Measurements from ENCODE around the gene CERS1.

- TF ChIP-seq POLR2A (IDR thresholded peaks at IDR 0.05) = no peak
- TF ChIP-seq, protein P1, sequence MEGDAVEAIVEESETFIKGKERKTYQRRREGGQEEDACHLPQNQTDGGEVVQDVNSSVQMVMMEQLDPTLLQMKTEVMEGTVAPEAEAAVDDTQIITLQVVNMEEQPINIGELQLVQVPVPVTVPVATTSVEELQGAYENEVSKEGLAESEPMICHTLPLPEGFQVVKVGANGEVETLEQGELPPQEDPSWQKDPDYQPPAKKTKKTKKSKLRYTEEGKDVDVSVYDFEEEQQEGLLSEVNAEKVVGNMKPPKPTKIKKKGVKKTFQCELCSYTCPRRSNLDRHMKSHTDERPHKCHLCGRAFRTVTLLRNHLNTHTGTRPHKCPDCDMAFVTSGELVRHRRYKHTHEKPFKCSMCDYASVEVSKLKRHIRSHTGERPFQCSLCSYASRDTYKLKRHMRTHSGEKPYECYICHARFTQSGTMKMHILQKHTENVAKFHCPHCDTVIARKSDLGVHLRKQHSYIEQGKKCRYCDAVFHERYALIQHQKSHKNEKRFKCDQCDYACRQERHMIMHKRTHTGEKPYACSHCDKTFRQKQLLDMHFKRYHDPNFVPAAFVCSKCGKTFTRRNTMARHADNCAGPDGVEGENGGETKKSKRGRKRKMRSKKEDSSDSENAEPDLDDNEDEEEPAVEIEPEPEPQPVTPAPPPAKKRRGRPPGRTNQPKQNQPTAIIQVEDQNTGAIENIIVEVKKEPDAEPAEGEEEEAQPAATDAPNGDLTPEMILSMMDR (IDR thresholded peaks at IDR 0.05) = no peak
Measured at GRCh38 chr19:18868380-18869022, 27.5 kb downstream of the CERS1 start.
